ENCODE data around the gene NPW.

- no peak for TF ChIP-seq CTCF (IDR thresholded peaks at IDR 0.05)
- no peak for TF ChIP-seq POLR2AphosphoS5 (IDR thresholded peaks at IDR 0.05)
- TF ChIP-seq POLR2A (IDR thresholded peaks at IDR 0.05): no peak
These were observed 16.3 kb upstream of the NPW start for GRCh38 chr16:2003231-2003826.

Data from breast epithelium (tissue), 3 donors.